Type B pancreatic cell (in vitro differentiated cells): ENCODE results near the gene SKIC2. TPM values are rescaled to one million over a fixed set of nuclear protein-coding genes. Genes with fewer than 3 reads are reported as not detected.

Experiments used
- microRNA-seq: library from miRNA; unstranded; fragments of <30 nt; microRNA quantifications from one replicate; pipeline ENCODE4, GENCODE V29; 2020
- total RNA-seq: library from RNA; stranded (reverse); gene quantifications from 2 replicates; pipeline ENCODE4 v1.2.1, GENCODE V29; 2021; ENCODE audit warnings: low replicate concordance

Gene SKIC2
- total RNA-seq, 1 donor from 2014 or later, result 84.2 TPM

Small RNAs within 50 kb of the gene (microRNA-seq; reads per million reads assigned to microRNA genes)
- 0.83 reads per million for gene MIR1236

Other genes with a start within 250 kb of the SKIC2 start
- 1.5 TPM in 1 of 2 replicates, not detected in the other for gene LY6G6D, start 243.8 kb upstream of the SKIC2 start, total RNA-seq
- gene LY6G6C, start 237.4 kb upstream of the SKIC2 start, total RNA-seq, result 2.5 and 16.2 TPM in 2 replicates
- gene MPIG6B, start 235.8 kb upstream of the SKIC2 start, total RNA-seq, result 0.41 and 0.81 TPM in 2 replicates
- 101 and 138 TPM in 2 replicates for gene DDAH2, start 229.9 kb upstream of the SKIC2 start, total RNA-seq
- gene CLIC1, start 222.6 kb upstream of the SKIC2 start, total RNA-seq, result 294 and 381 TPM in 2 replicates
- gene MSH5, start 219.2 kb upstream of the SKIC2 start, total RNA-seq, result 20.7 and 46.7 TPM in 2 replicates
- 3.2 and 8.9 TPM in 2 replicates for gene SAPCD1, start 196.5 kb upstream of the SKIC2 start, total RNA-seq
- 6.1 and 6.4 TPM in 2 replicates for gene VWA7, start 181.8 kb upstream of the SKIC2 start, total RNA-seq
- 89.0 and 104 TPM in 2 replicates for gene VARS1, start 163.4 kb upstream of the SKIC2 start, total RNA-seq
- gene LSM2, start 152.2 kb upstream of the SKIC2 start, total RNA-seq, result 57.9 and 74.5 TPM in 2 replicates
- 1.8 and 1.9 TPM in 2 replicates for gene HSPA1L, start 143.9 kb upstream of the SKIC2 start, total RNA-seq
- gene HSPA1A, start 143.6 kb upstream of the SKIC2 start, total RNA-seq, result 45.7 and 54.7 TPM in 2 replicates
- gene HSPA1B, start 131.4 kb upstream of the SKIC2 start, total RNA-seq, result 132 and 252 TPM in 2 replicates
- 46.9 and 62.5 TPM in 2 replicates for gene NEU1, start 96.4 kb upstream of the SKIC2 start, total RNA-seq
- 8.8 and 10.6 TPM in 2 replicates for gene SLC44A4, start 80.2 kb upstream of the SKIC2 start, total RNA-seq
- gene EHMT2, start 61.5 kb upstream of the SKIC2 start, total RNA-seq, result 59.9 and 136 TPM in 2 replicates
- 8.2 and 37.7 TPM in 2 replicates for gene ZBTB12, start 57.1 kb upstream of the SKIC2 start, total RNA-seq
- gene C2, start 31.5 kb upstream of the SKIC2 start, total RNA-seq, result 2.2 and 3.6 TPM in 2 replicates
- 7.8 and 13.6 TPM in 2 replicates for gene CFB, start 13.1 kb upstream of the SKIC2 start, total RNA-seq
- 63.9 and 73.0 TPM in 2 replicates for gene NELFE, start 204 bp upstream of the SKIC2 start, total RNA-seq
- gene DXO, start 13.0 kb downstream of the SKIC2 start, total RNA-seq, result 24.2 and 28.9 TPM in 2 replicates
- gene C4A, start 22.9 kb downstream of the SKIC2 start, total RNA-seq, result 5.2 and 9.7 TPM in 2 replicates
- gene C4B, start 55.6 kb downstream of the SKIC2 start, total RNA-seq, result 5.3 and 9.2 TPM in 2 replicates
- 0.14 and 0.68 TPM in 2 replicates for gene CYP21A2, start 79.2 kb downstream of the SKIC2 start, total RNA-seq
- 20.8 and 22.2 TPM in 2 replicates for gene TNXB, start 150.2 kb downstream of the SKIC2 start, total RNA-seq
- gene ATF6B, start 169.1 kb downstream of the SKIC2 start, total RNA-seq, result 95.8 and 99.3 TPM in 2 replicates
- 8.4 and 10.1 TPM in 2 replicates for gene FKBPL, start 171.1 kb downstream of the SKIC2 start, total RNA-seq
- gene PRRT1, start 192.8 kb downstream of the SKIC2 start, total RNA-seq, result 1.00 and 2.7 TPM in 2 replicates
- gene PPT2, start 195.0 kb downstream of the SKIC2 start, total RNA-seq, result 44.1 and 46.9 TPM in 2 replicates
- gene EGFL8, start 205.4 kb downstream of the SKIC2 start, total RNA-seq, result 27.1 and 35.8 TPM in 2 replicates
- gene AGPAT1, start 216.9 kb downstream of the SKIC2 start, total RNA-seq, result 64.1 and 76.3 TPM in 2 replicates
- gene RNF5, start 219.2 kb downstream of the SKIC2 start, total RNA-seq, result 49.4 and 69.2 TPM in 2 replicates
- gene AGER, start 225.1 kb downstream of the SKIC2 start, total RNA-seq, result 11.1 and 16.9 TPM in 2 replicates
- 137 and 166 TPM in 2 replicates for gene PBX2, start 231.0 kb downstream of the SKIC2 start, total RNA-seq
- gene GPSM3, start 233.5 kb downstream of the SKIC2 start, total RNA-seq, result 0.48 and 3.3 TPM in 2 replicates